SK-N-SH treated with all-trans-retinoic acid at 6 μM for 48 hours (cell line): ENCODE results near the gene MPDZ.

Source experiments
- ATAC-seq: fragments of 200-7000 bp; cut with Tn5 transposase; 3 replicates; pipeline ENCODE4 v1.9.1; 2020; ENCODE audit warnings: mild to moderate bottlenecking, moderate library complexity
- BACH2 ChIP-seq: fragments of 250-450 bp; sonication (Bioruptor Pico); IDR thresholded peaks from 2 replicates; pipeline ENCODE4 v1.9.0; 2021; ENCODE audit warnings: mild to moderate bottlenecking, borderline replicate concordance
- ISL1 ChIP-seq: fragments of 250-450 bp; sonication (Bioruptor Pico); IDR thresholded peaks from 2 replicates; pipeline ENCODE4 v2.1.2; 2022; ENCODE audit warnings: mild to moderate bottlenecking, moderate library complexity
- RARB ChIP-seq: fragments of 250-450 bp; sonication (Bioruptor Pico); IDR thresholded peaks from 2 replicates; pipeline ENCODE4 v1.8.0; 2021; ENCODE audit warnings: mild to moderate bottlenecking, moderate library complexity
- ZFP3 ChIP-seq: fragments of 250-450 bp; sonication (Bioruptor Pico); IDR thresholded peaks from 2 replicates; pipeline ENCODE4 v1.5.0; 2020; ENCODE audit warnings: mild to moderate bottlenecking, moderate library complexity
- ZNF565 ChIP-seq: fragments of 450-650 bp; formaldehyde crosslinking; conservative IDR thresholded peaks from 2 replicates; pipeline ENCODE4 v1.5.0; 2020; ENCODE audit warnings: low read depth, mild to moderate bottlenecking, moderate library complexity
- ZNF70 ChIP-seq: fragments of 450-650 bp; formaldehyde crosslinking; IDR thresholded peaks from 2 replicates; pipeline ENCODE4 v1.5.0; 2020; ENCODE audit warnings: mild to moderate bottlenecking, moderate library complexity
- TF ChIP-seq, protein P1 (sequence below): fragments of 250-450 bp; sonication (Bioruptor Pico); IDR thresholded peaks from 2 replicates; pipeline ENCODE4 v1.8.0; 2021; ENCODE audit warnings: low read depth, mild to moderate bottlenecking, moderate library complexity, borderline replicate concordance
- TF ChIP-seq, protein P2 (sequence below): fragments of 250-450 bp; sonication (Bioruptor Pico); IDR thresholded peaks from 2 replicates; pipeline ENCODE4 v1.5.0; 2020; ENCODE audit warnings: mild to moderate bottlenecking, moderate library complexity
- TF ChIP-seq, protein P3 (sequence below): fragments of 250-450 bp; sonication (Bioruptor Pico); IDR thresholded peaks from 2 replicates; pipeline ENCODE4 v1.5.1; 2021; ENCODE audit warnings: mild to moderate bottlenecking, moderate library complexity
- TF ChIP-seq, protein P4 (sequence below): fragments of 250-450 bp; sonication (Bioruptor Pico); IDR thresholded peaks from 2 replicates; pipeline ENCODE4 v1.8.0; 2020; ENCODE audit warnings: mild to moderate bottlenecking, moderate library complexity, borderline replicate concordance

Gene MPDZ

DNA sequence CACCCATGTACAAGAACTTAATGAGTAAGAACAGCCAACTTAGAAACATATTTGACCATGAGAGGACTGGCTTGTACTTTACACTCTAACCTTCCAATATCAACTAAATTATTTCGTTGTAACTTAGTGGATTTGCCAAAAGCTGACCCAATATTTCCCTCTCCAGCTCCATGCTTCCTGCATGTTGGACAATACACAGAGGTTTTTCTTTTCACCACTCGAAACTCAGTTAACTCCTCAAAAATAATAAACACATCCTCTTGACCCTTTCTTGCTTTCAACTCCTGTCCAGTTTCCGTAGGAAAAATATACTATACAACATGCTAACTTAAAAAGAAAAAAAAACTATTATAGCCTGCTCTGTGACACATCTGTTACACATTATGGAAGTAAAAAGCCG, 188.9 kb downstream of the MPDZ start:
- ATAC-seq: no peak

DNA sequence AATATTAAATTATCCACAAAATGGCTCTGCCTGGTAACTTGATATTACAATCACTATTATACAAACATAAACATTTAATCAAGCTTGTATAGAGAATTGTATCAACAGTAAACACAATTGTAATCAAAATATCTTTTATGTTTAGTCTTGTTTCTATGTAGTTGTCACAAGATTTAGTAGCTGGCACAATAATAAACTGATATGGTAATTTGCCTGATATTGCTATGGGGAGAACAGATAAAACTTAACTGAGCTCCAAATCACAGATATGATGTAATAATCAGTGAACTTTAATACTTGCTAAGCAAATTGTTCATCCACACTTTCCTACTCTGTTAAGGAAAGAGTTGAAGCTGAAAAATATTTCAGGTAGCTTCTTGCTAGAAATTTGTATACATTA, 189.8 kb downstream of the MPDZ start:
- TF ChIP-seq, protein P1, sequence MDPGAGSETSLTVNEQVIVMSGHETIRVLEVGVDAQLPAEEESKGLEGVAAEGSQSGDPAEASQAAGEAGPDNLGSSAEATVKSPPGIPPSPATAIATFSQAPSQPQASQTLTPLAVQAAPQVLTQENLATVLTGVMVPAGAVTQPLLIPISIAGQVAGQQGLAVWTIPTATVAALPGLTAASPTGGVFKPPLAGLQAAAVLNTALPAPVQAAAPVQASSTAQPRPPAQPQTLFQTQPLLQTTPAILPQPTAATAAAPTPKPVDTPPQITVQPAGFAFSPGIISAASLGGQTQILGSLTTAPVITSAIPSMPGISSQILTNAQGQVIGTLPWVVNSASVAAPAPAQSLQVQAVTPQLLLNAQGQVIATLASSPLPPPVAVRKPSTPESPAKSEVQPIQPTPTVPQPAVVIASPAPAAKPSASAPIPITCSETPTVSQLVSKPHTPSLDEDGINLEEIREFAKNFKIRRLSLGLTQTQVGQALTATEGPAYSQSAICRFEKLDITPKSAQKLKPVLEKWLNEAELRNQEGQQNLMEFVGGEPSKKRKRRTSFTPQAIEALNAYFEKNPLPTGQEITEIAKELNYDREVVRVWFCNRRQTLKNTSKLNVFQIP (CRISPR knock-in tag): no peak
- no peak for TF ChIP-seq ZNF70 (CRISPR knock-in tag)
- TF ChIP-seq, protein P2, sequence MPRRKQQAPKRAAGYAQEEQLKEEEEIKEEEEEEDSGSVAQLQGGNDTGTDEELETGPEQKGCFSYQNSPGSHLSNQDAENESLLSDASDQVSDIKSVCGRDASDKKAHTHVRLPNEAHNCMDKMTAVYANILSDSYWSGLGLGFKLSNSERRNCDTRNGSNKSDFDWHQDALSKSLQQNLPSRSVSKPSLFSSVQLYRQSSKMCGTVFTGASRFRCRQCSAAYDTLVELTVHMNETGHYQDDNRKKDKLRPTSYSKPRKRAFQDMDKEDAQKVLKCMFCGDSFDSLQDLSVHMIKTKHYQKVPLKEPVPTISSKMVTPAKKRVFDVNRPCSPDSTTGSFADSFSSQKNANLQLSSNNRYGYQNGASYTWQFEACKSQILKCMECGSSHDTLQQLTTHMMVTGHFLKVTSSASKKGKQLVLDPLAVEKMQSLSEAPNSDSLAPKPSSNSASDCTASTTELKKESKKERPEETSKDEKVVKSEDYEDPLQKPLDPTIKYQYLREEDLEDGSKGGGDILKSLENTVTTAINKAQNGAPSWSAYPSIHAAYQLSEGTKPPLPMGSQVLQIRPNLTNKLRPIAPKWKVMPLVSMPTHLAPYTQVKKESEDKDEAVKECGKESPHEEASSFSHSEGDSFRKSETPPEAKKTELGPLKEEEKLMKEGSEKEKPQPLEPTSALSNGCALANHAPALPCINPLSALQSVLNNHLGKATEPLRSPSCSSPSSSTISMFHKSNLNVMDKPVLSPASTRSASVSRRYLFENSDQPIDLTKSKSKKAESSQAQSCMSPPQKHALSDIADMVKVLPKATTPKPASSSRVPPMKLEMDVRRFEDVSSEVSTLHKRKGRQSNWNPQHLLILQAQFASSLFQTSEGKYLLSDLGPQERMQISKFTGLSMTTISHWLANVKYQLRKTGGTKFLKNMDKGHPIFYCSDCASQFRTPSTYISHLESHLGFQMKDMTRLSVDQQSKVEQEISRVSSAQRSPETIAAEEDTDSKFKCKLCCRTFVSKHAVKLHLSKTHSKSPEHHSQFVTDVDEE: no peak
- ATAC-seq: no peak

More for the DNA sequence above, 188.9 kb downstream of the MPDZ start:
- no peak for TF ChIP-seq ZNF565 (CRISPR knock-in tag)
- TF ChIP-seq RARB (CRISPR knock-in tag): no peak
- TF ChIP-seq, protein P1 (CRISPR knock-in tag): no peak
- TF ChIP-seq, protein P3, sequence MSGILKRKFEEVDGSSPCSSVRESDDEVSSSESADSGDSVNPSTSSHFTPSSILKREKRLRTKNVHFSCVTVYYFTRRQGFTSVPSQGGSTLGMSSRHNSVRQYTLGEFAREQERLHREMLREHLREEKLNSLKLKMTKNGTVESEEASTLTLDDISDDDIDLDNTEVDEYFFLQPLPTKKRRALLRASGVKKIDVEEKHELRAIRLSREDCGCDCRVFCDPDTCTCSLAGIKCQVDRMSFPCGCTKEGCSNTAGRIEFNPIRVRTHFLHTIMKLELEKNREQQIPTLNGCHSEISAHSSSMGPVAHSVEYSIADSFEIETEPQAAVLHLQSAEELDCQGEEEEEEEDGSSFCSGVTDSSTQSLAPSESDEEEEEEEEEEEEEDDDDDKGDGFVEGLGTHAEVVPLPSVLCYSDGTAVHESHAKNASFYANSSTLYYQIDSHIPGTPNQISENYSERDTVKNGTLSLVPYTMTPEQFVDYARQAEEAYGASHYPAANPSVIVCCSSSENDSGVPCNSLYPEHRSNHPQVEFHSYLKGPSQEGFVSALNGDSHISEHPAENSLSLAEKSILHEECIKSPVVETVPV (CRISPR knock-in tag): no peak
- TF ChIP-seq ISL1 (CRISPR knock-in tag): no peak
- no peak for TF ChIP-seq BACH2 (CRISPR knock-in tag)
- no peak for TF ChIP-seq ZFP3 (CRISPR knock-in tag)
- TF ChIP-seq, protein P4, sequence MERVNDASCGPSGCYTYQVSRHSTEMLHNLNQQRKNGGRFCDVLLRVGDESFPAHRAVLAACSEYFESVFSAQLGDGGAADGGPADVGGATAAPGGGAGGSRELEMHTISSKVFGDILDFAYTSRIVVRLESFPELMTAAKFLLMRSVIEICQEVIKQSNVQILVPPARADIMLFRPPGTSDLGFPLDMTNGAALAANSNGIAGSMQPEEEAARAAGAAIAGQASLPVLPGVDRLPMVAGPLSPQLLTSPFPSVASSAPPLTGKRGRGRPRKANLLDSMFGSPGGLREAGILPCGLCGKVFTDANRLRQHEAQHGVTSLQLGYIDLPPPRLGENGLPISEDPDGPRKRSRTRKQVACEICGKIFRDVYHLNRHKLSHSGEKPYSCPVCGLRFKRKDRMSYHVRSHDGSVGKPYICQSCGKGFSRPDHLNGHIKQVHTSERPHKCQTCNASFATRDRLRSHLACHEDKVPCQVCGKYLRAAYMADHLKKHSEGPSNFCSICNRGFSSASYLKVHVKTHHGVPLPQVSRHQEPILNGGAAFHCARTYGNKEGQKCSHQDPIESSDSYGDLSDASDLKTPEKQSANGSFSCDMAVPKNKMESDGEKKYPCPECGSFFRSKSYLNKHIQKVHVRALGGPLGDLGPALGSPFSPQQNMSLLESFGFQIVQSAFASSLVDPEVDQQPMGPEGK (CRISPR knock-in tag): no peak
- TF ChIP-seq, all 23 proteins: peak for 0

DNA sequence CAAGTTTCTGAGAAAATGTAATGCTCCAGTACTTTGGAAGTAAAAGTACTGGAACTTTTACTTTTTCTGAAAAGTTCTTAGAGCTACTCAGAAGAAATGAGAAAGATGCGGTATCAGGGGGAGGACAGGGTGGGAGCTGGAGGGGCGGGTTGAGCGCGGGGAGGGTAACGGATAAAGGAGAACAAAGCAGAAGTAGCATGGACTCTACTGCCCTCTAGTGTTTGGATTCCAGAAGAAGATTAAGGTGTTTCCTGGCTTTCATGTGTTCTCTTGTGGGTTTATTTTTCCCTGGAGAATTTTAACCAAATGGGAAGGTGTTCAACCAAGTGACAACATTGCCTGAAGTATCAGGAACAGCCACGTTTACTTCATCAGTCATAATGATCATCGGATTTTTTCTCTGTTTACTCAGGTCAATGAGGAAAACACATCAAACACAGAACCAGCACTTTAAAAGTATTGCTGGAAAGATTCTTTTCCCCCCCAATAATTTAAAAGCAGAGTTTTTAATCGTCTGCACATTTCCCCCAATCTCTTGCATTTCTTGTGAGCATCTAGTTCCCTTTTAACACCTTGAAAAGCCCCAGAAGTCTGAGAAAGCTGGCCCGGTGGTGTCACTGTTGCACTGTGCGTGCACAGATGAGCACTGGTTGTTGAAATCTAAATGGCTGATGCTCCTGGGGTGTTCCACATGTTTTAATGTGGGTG, 190.6 kb downstream of the MPDZ start:
- ATAC-seq: peak; percentile 81

More for the DNA sequence above, 190.6 kb downstream of the MPDZ start:
- TF ChIP-seq, protein P3 (CRISPR knock-in tag): no peak
- TF ChIP-seq, protein P4 (CRISPR knock-in tag): peak; percentile 15; the same call in 1 of the 2 replicates
- TF ChIP-seq, all 23 proteins: peak for 1
